Measurements from ENCODE around the gene KIF16B. TPM values are rescaled to one million over a fixed set of nuclear protein-coding genes. Genes with fewer than 3 reads are reported as not detected.

The KIF16B gene
- total RNA-seq, 1 experiment from 2014 or later: 7.0 TPM

DNA sequence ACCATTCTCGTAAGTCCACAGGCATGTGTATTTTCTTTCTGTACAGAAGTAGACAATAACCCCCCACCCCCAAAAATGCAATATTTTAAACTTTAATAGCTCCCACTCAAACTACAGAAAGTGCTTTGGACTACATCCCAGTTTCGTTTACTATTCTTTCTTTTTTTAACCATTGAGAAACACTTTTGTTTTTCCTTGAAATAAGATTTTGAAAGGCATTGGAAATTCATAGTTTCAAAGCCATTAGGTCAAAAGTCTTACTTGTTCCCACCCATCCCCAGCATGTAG, 140.0 kb downstream of the KIF16B start (continued):
- TF ChIP-seq, protein P1, sequence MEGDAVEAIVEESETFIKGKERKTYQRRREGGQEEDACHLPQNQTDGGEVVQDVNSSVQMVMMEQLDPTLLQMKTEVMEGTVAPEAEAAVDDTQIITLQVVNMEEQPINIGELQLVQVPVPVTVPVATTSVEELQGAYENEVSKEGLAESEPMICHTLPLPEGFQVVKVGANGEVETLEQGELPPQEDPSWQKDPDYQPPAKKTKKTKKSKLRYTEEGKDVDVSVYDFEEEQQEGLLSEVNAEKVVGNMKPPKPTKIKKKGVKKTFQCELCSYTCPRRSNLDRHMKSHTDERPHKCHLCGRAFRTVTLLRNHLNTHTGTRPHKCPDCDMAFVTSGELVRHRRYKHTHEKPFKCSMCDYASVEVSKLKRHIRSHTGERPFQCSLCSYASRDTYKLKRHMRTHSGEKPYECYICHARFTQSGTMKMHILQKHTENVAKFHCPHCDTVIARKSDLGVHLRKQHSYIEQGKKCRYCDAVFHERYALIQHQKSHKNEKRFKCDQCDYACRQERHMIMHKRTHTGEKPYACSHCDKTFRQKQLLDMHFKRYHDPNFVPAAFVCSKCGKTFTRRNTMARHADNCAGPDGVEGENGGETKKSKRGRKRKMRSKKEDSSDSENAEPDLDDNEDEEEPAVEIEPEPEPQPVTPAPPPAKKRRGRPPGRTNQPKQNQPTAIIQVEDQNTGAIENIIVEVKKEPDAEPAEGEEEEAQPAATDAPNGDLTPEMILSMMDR (IDR thresholded peaks at IDR 0.05 in 2 of 3, conservative IDR thresholded peaks at IDR 0.05 in 1 of 3; ENCODE audit: borderline replicate concordance in 1 of 3, insufficient read depth in 1 of 3, low read depth in 2 of 3, low read length in 2 of 3): no peak

DNA sequence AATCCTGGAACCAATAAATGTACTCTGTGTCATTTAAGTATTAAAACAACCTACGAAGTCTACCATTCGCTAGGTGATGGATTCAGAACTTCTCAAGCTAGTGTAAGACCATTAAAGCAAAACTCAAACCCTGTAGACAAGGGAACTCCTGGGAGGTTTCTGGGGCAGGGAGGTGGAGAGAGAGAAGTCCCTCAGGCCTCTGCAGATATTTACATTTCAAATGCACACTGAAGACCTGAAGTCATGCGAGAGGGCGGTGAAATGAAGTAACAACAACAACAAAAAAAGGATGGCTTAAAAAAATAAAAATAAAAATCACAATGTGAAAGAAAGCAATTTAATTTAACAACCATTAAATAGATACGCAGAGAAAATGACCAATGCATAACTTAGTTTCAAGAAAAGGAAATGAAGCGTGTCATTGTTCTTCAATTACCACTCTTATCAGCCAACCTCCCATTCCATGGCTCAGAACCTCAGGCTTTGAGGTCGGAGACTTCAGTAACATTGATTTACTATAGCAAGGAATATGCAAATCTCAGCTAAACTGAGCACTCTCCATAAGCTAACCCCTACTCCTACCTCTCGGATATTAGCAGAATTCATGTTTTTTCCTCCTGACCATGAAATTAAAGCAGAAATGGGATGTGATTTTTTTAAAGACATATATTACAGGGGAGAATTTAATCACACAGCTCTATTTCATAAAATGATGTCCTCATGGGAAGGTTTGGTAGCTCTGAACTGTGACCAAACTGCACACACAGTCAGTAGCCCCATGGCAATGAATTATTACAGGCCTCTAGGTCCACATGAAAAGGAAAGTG, 140.6 kb downstream of the KIF16B start:
- Histone ChIP-seq H2AFZ (ENCODE audit: low read depth, low read length, poor library complexity, severe bottlenecking) (no peak overlapping the region), H3K79me2 (ENCODE audit: insufficient read depth, low read length) (no peaks in the 10 kb centered on the region), H3K9me3 (ENCODE audit: control insufficient read depth in 1 of 2, insufficient read depth in 1 of 2, low read depth in 1 of 2, low read length in 2 of 2) (no peaks in the 10 kb centered on the region), H3K27ac (ENCODE audit: low read depth, low read length) (no peak overlapping the region), H3K36me3 (ENCODE audit: control insufficient read depth in 1 of 2, insufficient read depth in 2 of 2, low read length in 2 of 2) (no peaks in the 10 kb centered on the region), H3K4me3 (replicated peaks in 1 of 2; ENCODE audit: low read depth in 1 of 2, low read length in 2 of 2) (no peak overlapping the region), H4K20me1 (ENCODE audit: insufficient read depth) (no peaks in the 10 kb centered on the region), H3K9ac (ENCODE audit: low read length) (no peak overlapping the region), H3K4me2 (ENCODE audit: low read length) (no peak overlapping the region), H3K27me3 (ENCODE audit: insufficient read depth, low read length) (no peaks in the 10 kb centered on the region), H3K9me2 (ENCODE audit: insufficient read depth) (no peaks in the 10 kb centered on the region), H3K4me1 (ENCODE audit: control insufficient read depth in 1 of 2, insufficient read depth in 2 of 2, low read length in 2 of 2) (no peaks in the 10 kb centered on the region)
- intact Hi-C loops (cut with micrococcal nuclease): no loop called here
- no TSS peak for BruUV-seq (replicated peaks)
- no peak for DNase-seq (ENCODE audit: low read depth, low spot score)
- no peak for ATAC-seq
- no peak for TF ChIP-seq POLR2A (IDR thresholded peaks at IDR 0.05; ENCODE audit: borderline replicate concordance, extremely low read depth, insufficient read depth, insufficient read length)
- ChIA-PET CTCF (no interaction called here), RAD21 (ENCODE audit: low non-redundant PET in 1 of 2, low total read pairs in 2 of 2, uncharacterized antibody in 2 of 2, unreplicated experiment in 2 of 2) (no interaction called here), POLR2A (no interaction called here)

DNA sequence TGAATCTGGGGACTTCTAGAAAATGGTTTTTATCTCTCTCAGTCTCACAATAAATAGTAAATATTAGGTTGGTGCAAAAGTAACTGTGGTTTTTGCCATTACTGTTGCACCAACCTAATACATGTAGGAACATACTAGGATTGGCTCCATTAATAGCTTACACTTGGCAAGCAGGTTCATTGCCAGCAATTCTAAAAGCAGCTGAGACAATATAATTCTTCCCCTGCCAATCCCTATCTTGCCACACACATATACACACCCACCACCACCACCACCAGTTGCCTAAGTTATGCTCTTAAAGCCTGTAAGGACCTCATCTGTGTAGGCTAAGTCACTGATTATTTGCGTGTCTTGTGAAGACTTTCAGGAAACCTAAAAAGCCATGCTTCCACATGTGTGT, 145.1 kb downstream of the KIF16B start:
- no peaks in the 10 kb centered on the region for H3K36me3 ChIP-seq (ENCODE audit: control insufficient read depth in 1 of 2, insufficient read depth in 2 of 2, low read length in 2 of 2)
- no peak for TF ChIP-seq ZFX (IDR thresholded peaks at IDR 0.05)
- no peak for TF ChIP-seq EZH2phosphoT487 (IDR thresholded peaks at IDR 0.05; ENCODE audit: borderline replicate concordance)
- TF ChIP-seq CEBPB (IDR thresholded peaks at IDR 0.05; ENCODE audit: low read depth): no peak
- TF ChIP-seq YY1 (IDR thresholded peaks at IDR 0.05; ENCODE audit: extremely low read depth, insufficient replicate concordance, low read depth, low read length): no peak
- no peak for TF ChIP-seq FOSL1 (IDR thresholded peaks at IDR 0.05; ENCODE audit: low read depth)
- TF ChIP-seq TCF7L2 (IDR thresholded peaks at IDR 0.05; ENCODE audit: borderline replicate concordance, extremely low read depth, insufficient read depth, insufficient read length): no peak
- no peak for TF ChIP-seq EZH2 (IDR thresholded peaks at IDR 0.05)
- TF ChIP-seq POLR2AphosphoS5 (IDR thresholded peaks at IDR 0.05; ENCODE audit: low read depth, low read length): no peak
- BruUV-seq (replicated peaks): no TSS peak
- intact Hi-C loops (cut with micrococcal nuclease): loop anchor here (10.0 kb wide), 1 partner anchor 163 kb away; no protein-coding TSS in a partner anchor
- no peak for ATAC-seq
- H3K27ac ChIP-seq (ENCODE audit: low read depth, low read length): no peak overlapping the region
- no peaks in the 10 kb centered on the region for H3K79me2 ChIP-seq (ENCODE audit: insufficient read depth, low read length)
- no peaks in the 10 kb centered on the region for H4K20me1 ChIP-seq (ENCODE audit: insufficient read depth)
- RAD21 ChIA-PET (ENCODE audit: low non-redundant PET in 1 of 2, low total read pairs in 2 of 2, uncharacterized antibody in 2 of 2, unreplicated experiment in 2 of 2): no interaction called here
- H3K9ac ChIP-seq (ENCODE audit: low read length): no peak overlapping the region
- no peak overlapping the region for H2AFZ ChIP-seq (ENCODE audit: low read depth, low read length, poor library complexity, severe bottlenecking)
- CTCF ChIA-PET: no interaction called here
- POLR2A ChIA-PET: no interaction called here
- H3K4me2 ChIP-seq (ENCODE audit: low read length): no peak overlapping the region
- no peak overlapping the region for H3K4me3 ChIP-seq (replicated peaks in 1 of 2; ENCODE audit: low read depth in 1 of 2, low read length in 2 of 2)
- H3K4me1 ChIP-seq (ENCODE audit: control insufficient read depth in 1 of 2, insufficient read depth in 2 of 2, low read length in 2 of 2): no peaks in the 10 kb centered on the region
- H3K9me3 ChIP-seq (ENCODE audit: control insufficient read depth in 1 of 2, insufficient read depth in 1 of 2, low read depth in 1 of 2, low read length in 2 of 2): no peaks in the 10 kb centered on the region
- DNase-seq (ENCODE audit: low read depth, low spot score): no peak
- no peaks in the 10 kb centered on the region for H3K9me2 ChIP-seq (ENCODE audit: insufficient read depth)
- H3K27me3 ChIP-seq (ENCODE audit: insufficient read depth, low read length): no peaks in the 10 kb centered on the region
